Suppressor macrophage treated with lipopolysaccharide for 1 hour (primary cell): ENCODE data around the gene CCSER1.
"Not testable (repeated sequence)": the region's sequence is repeated elsewhere in the genome, so short reads cannot be mapped to it uniquely, and the experiment has no call there.

Experiments
- DNase-seq, 3 donors: peaks; one replicate each; pipeline ENCODE4 v3.0.0-alpha.2; 2020 to 2022

Gene CCSER1

GRCh38 chr4:90572996-90573395, 445.8 kb downstream of the CCSER1 start:
- no peak for DNase-seq

- no peak for DNase-seq
These were observed 448.2 kb downstream of the CCSER1 start for GRCh38 chr4:90575371-90575770.

DNA sequence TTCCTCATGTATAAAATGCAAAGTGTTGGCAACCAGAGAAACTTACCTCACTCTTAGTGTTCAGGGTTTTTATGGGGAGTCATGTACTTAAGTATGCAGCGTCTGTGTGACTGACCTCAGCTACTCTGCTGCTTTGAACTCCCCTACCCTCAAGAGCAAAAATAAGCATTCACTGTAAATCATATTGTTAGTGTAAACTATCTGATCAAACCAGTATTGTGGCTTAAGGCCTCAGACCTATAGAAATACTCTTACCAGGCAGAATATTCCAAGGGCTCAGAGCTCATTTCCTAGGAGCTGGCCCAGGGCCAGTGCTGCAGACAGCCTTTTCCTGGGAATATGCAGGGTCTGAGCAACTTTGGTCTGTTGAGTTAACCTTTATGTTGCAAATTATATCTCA, 453.1 kb downstream of the CCSER1 start:
- DNase-seq: no peak

GRCh38 chr4:90582087-90582486, 454.9 kb downstream of the CCSER1 start:
- DNase-seq: no peak

- no peak for DNase-seq
These were observed 456.9 kb downstream of the CCSER1 start for GRCh38 chr4:90584051-90584450.

DNA sequence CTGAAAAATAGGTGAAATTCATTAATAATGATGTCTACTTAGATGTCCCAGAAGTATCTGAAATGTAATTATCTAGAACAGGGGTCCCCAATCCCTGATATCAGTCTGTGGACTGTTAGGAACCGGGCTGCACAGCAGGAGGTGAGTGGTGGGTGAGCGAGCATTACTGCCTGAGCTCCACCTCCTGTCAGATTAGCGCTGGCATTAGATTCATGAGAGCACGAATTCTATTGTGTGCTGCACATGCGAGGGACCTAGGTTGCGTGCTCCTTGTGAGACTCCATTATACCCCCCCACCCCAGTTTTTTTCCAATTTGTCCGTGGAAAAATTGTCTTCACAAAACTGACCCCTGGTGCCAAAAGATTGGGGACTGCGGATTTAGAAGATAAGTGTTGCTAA, 458.8 kb downstream of the CCSER1 start:
- no peak for DNase-seq

- no peak for DNase-seq
These were observed 459.6 kb downstream of the CCSER1 start for GRCh38 chr4:90586799-90587198.

- DNase-seq: no peak
These were observed 470.7 kb downstream of the CCSER1 start for GRCh38 chr4:90597927-90598326.

DNA sequence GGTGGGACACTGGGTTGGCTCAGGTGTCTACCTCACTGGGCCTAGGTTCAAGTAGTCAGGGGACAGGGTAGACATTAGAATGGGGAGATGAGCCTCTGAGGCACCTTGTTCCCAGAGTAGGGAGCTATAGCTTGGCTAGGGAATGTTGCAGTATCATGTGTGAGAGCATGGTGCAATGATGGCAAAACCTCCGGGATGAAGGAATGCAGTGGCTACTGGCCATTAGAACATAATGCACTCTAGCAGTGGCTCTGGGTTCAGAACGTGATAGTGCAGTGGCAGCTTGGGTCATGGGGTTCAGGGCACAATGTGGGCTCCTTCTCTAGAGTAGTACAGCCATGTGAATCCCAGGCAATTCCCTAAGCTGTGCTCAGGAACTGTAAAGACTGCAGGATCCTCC, 471.5 kb downstream of the CCSER1 start:
- no peak for DNase-seq

DNA sequence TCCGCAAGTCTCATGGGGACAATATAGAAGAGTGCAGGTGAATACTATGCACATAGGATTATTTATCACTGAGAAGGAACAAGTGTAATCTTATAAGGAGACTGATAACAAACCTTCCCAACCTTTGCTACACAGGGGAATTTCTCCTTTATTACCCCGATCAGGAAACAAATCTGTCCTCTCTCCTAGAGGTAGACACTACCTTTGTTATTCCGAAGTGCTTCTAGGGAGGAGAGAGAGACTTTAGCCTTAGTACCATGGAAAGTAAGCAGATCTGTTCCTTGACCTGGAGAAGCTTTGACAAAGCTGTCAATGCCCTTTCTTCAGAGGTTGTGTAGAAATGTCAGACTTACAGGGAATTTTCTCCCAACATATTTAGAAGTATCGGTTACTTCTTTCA, 475.5 kb downstream of the CCSER1 start:
- no peak for DNase-seq

DNA sequence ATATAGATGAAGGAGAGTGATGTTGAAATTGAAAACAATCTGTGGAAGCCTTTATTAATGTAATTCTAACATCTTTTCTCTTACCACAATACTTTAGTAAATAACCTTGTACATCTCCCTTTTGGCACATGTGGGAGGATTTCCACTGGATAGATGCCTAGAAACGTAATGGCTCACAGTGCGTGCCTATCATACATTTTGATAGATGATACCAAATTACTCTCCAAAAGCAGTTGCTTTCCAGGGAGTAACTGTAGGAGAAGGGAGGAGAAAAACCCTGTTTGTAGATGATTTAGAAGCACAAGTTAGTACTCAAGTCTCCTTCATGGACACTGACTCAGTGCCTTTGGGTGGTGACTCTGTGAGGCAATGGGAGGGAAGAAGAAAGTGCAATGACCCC, 476.3 kb downstream of the CCSER1 start:
- no peak for DNase-seq

DNA sequence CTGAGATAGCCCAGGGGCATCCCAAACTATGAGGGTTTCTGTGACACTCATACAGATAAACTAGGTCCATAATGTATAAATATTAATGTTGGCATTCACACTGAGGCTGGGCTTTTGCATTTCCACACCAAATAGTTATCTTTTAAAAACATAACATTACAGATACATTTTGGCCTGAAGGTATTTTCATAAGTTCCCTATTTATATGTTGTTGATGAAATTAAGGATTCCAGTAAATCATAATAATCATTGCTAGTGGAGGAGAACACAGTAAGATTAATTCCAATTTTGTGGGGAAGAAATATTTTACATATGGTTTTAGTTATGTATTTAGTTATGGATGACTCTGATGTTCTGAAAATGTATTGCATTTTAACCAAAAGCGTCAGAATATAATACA, 479.6 kb downstream of the CCSER1 start:
- DNase-seq: no peak

DNA sequence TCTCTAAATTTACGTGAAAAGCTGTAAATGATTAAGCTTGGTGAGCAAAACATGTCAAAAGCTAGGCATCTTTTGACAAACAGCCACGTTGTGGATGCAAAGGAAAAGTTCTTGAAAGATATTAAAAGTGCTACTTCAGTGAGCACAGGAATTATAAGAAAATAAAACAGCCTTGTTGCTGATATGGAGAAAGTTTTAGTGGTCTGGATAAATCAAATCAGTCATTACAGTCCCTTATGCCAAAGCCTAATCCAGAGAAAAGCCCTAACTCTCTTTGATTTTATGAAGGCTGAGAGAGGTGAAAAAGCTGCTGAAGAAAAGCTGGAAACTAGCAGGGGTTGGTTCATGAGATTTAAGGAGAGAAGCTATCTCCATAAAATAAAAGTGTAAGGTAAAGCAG, 487.2 kb downstream of the CCSER1 start:
- no peak for DNase-seq

GRCh38 chr4:90621080-90621479, 493.9 kb downstream of the CCSER1 start:
- DNase-seq: no peak

- DNase-seq: no peak
These were observed 497.6 kb downstream of the CCSER1 start for GRCh38 chr4:90624781-90625180.

DNA sequence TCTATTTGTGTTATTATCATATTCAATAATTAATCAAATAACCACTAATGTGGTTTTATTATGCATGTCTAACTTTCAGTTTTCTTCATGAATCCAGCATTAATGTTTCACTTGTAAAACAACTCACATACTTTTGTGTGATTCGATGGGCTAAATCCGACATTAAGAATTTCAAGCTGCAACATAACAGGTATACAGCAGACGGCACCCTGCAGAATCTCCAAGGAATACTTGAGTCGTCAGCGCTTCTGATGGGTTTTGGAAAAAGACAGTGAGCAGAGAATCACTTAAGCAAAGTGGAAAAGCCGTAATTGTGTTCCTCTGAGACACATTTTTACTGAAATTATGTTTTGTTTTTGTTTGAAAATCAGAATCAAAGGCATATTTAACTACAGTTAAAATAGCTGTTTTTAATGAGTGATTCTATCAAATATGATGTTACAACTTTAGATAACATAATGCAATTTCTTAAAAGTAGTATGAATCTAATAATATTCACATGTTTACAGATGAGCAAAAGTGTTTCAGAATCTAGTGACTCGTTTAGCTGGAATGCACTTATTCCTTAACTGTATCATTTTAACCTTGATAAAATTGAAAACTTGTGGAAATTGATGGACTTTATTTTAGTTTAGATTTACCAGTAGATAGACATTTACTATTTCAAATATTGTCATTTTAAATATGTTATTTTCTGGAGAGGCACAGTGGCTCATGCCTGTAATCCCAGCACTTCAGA, 514.8 kb downstream of the CCSER1 start:
- no peak for DNase-seq

DNA sequence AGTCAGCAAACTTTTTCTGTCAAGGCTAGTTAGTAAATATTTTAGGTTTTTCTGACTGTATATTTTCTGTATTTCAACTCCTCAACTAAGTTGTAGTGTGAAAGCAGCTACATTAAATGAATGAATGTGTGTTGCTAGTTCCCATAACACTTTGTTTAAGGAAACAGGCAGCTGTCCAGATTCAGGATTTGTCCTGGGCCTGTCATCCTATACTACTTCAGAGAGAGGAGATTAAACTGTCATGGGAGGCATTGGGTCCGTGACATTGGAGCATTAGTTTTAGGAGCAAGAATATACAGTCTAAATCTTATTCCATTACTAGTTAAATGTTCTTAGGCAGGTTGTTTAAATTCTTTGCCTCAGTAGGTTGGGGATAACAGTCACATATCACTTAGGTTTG, 516.0 kb downstream of the CCSER1 start:
- DNase-seq: no peak

DNA sequence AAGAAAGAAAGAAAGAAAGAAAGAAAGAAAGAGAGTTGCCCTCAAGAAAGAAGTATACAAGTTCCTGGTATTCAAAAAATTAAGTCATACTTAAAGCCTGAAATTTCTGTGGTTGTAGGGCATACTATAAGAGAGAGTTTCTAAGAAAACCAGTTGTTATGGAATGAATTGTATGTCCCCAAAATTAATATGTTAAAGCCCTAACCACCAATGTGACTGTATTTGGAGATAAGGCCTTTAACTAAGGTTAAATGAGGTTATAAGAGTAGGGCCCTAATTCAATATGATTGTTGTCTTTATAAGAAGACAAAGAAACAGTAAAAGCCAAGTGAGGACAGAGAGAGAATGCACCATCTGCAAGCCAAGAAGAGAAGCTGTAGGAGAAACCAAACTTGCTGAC, 521.1 kb downstream of the CCSER1 start:
- DNase-seq: no peak

GRCh38 chr4:90648791-90649190, 521.6 kb downstream of the CCSER1 start:
- DNase-seq: no peak

DNA sequence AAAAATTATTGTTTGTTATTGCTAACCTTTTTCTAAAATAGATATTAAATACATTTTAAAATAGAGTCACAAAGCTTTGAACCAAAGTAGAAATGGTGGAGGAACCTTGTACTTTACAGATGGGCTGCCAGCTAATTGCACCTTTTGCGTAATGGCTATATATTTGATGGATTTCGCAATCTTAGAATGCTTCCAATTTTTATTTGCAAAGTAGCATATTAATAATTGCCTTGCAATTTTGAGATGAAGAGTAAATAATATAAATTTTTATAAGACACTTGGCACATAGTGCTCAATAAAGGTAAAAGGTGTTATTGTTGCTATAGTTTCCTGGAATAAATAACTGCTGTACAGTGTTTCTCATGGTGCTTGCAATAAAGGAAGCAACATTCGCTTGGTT, 533.5 kb downstream of the CCSER1 start:
- no peak for DNase-seq

DNA sequence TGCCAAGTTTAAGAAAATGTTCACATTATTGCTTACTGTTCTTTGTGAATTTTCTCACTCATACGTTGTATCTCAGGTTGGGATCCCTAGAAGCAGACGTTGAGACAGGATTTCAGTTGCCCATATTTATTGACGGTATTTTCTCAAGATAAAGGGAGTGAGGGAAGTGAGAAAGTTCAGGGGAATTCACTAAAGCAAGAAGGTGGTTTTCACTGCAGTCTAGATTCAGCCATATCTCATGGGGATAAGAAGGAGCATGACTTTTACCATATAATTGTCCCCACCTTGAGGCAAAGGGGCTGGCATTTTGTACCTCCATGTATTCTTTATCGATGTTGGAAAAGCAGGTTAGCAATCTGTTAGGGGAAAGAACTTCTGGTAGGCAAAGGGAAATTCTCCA, 543.0 kb downstream of the CCSER1 start:
- DNase-seq: no peak

DNA sequence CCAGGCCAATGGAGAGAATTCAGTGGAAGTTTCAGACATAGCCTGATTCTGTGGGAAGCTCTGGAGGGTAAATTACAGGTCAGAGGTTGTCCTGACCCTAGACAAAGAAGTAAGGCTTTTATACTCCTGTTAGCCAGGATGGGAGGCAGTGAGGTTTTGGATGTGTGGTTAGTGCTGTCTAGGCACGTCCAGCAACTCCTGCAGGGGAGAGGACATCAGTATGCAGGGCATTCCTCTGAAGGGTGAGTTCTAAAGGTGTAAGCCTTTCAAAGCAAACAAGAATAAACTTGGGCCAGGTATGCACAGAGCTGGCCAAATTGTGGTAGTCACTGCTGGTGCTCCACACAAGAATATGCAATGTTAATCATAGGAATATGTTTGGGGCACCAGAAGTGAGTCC, 562.5 kb downstream of the CCSER1 start:
- DNase-seq: no peak

- no peak for DNase-seq
These were observed 568.2 kb downstream of the CCSER1 start for GRCh38 chr4:90695411-90695810.

- DNase-seq: not testable (repeated sequence)
These were observed 578.3 kb downstream of the CCSER1 start for GRCh38 chr4:90705501-90705900.

GRCh38 chr4:90715242-90715641, 588.0 kb downstream of the CCSER1 start:
- DNase-seq: no peak

GRCh38 chr4:90718931-90719330, 591.7 kb downstream of the CCSER1 start:
- no peak for DNase-seq
